GM19035 (cell line): ENCODE results near the gene ACTL6B.
"Not testable (repeated sequence)": the region's sequence is repeated elsewhere in the genome, so short reads cannot be mapped to it uniquely, and the experiment has no call there.

ENCODE experiments used
- ATAC-seq: cut with Tn5 transposase; IDR thresholded peaks from one replicate; pipeline ENCODE4 v1.9.1; 2021; ENCODE audit not compliant: unreplicated experiment

Gene ACTL6B

DNA sequence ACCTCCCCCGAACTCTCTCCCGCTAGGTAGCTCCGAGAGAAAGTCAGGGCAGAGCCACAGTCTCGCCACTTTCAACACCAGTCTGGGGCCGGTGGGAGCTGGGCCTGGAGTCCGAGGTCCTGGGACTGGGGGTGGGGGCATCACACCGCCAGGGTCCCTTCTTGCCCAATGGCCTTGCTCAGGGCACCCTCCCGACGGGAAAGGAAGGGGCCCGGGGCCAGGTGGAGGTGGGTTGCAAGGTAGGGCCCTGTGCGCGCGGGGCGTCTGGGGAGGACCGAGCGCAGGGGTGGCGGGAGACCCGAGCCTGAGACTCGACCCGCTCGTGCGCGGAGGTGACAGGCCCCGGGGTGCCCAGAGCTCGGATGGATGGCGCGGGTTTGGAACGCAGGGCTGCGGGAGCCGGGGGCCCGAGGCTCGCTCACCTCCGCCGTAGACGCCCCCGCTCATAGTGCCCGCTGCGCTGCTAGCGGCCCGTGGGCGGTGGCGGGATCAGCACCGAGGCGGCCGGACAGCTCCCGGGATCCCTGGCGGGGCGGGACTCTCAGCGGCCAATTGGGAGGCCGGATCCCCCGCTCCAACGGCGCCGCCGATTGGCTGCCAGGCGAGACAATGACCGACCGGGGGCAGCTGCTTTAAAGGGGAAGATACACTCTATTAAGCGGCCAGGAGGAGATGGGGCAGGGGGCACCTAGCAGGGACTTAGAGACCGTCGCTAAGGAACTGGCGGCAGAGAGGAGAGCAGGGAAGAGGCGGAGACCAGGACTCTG is at the start of gene ACTL6B:
Gene ACTL6B (minus strand): TSS at position 541 of the 767 bp plus-strand sequence. CDS start 94 bp downstream, at position 447.
- no peak for ATAC-seq

GRCh38 chr7:100705320-100705752 is 49.1 kb upstream of the ACTL6B start:
- peak; percentile 54 for ATAC-seq

- not testable (repeated sequence) for ATAC-seq
Observed at GRCh38 chr7:100701089-100701488, 44.8 kb upstream of the ACTL6B start.

GRCh38 chr7:100699018-100699417 is 42.8 kb upstream of the ACTL6B start:
- no peak for ATAC-seq

GRCh38 chr7:100696123-100696521 is 39.9 kb upstream of the ACTL6B start:
- ATAC-seq: no peak

DNA sequence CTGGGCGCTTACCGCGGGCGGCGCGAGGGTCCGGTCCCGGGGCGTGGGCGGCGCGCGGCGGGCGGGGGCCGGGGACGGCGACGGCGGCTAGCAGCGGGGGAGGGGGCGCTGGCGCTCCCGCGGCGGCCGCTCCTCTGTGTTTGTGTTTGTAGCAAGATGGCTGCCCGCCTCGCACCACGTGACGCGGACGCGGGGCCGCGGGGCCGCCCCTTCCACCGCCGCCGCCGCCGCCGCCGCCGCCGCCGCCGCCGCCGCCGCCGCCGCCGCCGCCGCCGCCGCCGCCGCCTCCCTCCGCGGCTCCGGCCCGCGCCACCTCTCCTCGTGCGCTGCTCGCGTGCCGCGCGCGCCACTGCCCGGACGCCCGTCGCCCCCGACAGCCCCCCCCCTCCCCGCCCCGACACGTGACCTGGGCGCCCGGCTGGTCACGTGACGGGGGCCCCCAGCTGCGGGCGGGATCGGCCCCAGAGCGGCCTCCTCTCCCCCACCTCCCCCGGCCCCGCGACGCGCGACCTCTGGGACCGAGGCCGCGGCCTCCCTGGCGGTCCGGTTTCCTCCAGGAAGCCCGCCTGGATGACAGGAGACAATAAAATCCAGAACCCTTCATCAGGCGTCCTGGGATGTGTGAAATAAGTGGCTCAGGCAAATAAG is 38.0 kb upstream of the ACTL6B start, which contains the start of gene GIGYF1:
Gene GIGYF1 (minus strand): TSS at position 153 of the 648 bp plus-strand sequence. CDS start 6,012 bp downstream, outside the sequence.
- ATAC-seq: peak; percentile 64

DNA sequence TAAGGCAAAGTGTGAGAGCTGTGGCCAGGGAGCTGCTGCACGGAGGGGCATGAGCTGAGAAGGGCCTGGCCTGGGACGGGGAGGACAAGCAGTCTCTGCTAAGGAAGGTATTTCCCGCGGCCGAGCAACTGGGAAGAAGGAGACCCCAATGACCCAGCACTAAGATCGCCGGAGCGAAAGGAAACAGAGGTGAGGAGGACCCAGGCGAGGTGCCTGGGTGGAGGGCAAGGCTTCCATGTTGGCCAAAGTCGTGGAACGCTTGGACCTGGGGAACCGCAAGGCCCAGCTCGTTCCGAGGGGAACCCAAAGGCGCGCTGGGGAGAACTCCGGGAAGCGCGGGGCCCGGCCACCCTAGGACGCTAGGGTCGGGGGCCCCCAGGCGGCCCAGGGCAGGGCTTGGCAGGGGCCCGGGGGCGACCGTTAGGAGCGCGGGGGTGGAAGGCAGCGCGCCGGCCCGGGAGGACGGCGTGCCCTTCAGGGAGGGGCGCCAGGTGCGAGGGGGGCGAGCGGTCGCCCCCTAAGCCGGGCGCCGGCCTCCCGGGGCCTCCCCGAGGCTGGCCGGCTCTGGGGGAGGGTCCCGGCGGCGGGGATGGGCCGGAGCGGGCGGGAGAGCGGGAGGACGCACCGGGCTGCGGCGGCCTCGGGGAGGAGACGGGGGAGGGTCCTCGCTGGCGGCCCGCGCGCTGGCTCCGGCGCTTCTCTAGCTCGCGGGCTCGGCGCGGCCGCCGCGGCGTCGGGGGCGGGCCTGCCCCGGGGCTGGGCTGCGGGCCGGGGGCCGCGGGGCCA is 37.3 kb upstream of the ACTL6B start:
- peak; percentile 36 for ATAC-seq

GRCh38 chr7:100692578-100692961 is 36.3 kb upstream of the ACTL6B start:
- no peak for ATAC-seq

DNA sequence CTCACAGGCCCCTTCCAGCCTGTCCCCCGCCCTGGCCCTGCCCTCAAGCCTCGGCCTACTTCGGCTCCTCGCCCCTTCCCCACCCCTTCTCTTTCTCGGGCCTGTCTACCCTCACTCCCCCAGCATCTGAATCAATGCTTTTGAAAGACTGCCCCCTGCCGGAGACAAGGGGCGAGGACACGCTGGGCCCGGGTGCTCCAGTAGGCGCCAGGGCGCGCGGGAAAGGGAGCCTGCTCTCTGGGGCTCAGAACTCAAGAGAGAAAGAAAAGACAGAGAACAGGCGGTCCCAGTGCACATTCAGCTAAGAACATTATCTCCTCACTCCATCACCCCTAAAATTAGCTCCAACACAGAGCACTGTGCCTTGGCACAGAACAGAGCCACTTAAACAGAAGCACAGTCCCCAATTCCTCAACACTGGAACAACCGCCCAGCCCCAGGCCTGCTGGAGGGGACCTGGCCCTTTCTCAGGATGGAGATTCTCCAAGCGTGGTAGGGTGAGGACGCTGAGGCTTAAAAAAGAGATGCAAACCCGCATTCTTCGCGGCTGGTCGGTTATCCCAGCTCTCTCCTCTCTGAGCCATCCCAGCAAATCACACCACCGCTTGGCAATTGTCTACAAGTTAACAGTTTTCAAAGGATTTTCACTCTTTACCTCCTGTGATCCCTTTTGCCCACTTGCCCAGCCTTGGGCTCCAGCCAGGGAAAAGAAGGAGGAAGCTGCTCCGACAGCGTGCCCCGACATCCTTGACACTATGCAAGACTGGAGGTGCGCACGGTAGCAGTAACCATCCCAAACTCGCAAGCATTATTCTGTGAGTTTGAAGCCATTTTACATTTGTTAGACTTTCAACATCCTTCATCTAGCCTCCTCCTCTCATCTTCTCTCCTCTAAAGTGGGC is 35.7 kb upstream of the ACTL6B start:
- no peak for ATAC-seq

DNA sequence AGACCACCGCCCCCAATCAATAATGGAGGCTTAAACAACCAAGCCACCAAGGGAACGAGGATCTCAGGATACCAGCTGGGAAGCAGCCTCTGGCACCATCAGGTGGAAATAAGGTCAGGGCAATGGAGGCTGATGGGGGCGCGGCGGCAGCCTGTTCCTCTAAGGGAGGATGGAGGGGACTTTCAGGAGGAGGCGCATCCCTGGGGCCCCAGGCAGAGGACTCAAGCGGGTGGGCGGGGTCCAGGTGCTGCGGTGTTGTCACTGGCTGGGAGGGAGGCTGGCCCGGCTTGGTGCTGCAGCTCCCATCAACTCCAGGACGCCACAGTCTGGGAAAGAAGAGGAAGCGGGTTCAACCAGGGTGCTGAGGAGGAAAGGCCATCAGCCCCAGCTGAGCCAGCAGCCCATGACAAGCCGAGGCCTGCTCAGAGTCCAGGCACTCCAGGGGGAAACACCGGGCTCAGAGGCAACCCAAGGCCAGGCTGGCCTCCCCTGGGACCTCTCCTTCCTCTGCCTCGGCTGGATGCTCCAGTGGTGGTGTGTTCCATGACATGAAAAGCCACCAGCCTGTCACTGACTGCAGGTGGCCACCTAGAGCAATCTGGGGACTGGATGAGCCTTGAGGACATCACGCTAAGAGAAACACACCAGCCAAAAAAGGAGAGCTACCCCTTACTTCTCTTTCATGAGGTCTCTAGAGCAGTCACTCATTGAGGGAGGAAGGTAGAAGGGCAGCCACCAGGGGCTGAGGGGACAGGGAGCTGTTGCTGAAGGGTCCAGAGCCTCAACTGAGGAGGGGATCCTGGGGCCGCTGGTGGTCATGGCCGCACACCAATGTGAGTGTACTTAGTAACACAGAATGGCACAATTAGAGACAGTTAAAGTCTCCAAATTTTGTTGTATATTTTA is 33.2 kb upstream of the ACTL6B start:
- no peak for ATAC-seq

GRCh38 chr7:100688326-100688860 is 32.1 kb upstream of the ACTL6B start:
- ATAC-seq: no peak

- no peak for ATAC-seq
Observed at GRCh38 chr7:100687751-100688300, 31.6 kb upstream of the ACTL6B start.

GRCh38 chr7:100687261-100687660 is 31.0 kb upstream of the ACTL6B start:
- ATAC-seq: no peak

DNA sequence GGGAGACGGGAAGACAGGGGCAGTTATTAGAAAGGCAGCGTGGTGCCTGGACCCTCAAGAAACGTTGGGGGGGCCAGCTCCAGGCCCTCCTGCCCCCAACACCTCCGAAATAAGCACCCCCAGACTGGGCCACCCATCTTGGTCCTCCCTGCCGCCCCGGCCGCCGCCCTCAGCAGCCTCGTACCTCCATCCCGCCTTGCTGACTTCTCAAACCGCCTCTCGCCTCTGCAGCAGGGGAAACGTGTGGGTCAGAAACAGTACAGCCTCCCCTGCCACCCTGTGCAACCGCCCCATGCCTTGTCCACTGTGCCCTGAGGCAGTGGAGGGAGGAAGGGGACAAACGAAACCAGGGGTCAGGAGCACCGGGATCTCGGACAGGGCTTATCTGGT is 30.6 kb upstream of the ACTL6B start:
- ATAC-seq: no peak

GRCh38 chr7:100686201-100686821 is 30.1 kb upstream of the ACTL6B start:
- ATAC-seq: no peak

DNA sequence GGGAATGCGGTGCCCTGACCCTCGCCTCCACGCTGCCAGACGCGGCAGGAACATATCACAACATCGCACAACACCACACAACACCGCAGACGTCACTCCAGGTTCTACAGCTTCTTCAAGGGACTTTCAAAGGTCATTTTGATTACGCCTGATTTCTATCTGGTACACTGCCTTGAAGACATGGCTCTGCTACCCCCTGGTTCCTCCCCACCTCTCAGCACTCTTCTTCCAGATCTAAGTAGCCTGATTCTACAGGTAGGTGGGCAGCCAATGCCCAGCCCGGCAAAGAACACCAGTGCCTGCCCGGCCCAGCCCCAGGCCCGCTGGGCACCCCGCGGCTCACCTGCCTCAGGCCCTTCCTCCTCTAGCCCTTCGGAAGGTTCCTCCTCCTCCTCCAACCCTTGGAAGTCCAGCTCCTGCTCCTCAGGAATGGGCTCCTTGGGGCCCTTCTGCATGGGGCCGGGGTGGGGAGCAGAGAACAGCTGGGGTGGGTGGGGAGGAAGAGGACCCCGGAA is 29.4 kb upstream of the ACTL6B start:
- no peak for ATAC-seq

DNA sequence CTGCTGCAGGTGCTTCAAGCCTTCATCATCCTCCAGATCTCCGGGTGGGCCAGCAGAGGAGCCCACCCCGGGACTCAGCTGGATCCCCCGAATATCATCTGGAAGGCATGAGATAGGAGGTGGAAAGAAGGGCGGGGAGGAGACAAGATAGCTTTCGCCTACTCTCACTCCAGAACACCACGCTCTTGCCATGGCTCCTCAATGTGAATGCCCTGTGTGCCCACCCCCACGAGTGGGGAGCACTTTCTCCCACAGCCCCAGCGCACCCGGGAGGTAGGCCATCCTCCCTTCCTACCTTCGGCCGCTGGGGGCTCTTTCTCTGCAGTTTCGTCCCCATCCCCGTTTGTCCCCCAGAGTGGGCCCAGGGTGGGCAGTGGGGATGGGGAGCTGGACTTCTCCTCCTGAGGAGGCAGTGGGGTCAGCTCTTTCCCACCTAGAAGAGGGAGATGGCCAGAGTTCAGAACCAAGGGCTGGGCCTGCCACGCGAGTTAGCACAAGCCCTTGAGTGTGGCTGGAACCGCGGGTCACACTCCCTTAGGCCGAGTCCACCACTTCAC is 28.9 kb upstream of the ACTL6B start:
- ATAC-seq: no peak

DNA sequence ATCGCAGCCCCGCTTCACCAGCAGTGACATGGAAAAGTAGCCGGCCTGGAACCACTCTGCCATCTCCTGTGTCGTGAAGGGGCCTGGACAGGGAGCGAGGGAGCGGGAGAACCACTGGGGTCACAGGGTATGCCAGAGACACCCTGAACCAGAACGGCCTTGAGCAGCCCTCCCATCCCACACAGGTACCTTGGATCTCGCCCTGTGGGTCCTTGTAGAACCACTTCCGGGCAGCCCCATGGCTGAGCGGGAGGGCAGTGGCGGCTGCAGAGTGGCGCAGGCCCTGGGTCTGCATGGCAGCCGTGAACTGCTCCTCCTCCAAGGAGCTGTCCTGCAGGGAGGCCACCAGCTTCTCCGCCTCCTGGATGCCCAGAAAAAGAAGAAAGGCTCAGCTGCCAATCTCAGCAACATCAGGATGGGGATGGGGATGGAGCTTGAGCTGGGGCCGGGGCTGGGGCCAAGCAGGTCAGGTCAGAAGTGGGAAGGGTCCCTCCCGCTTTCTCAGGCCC is 28.3 kb upstream of the ACTL6B start:
- no peak for ATAC-seq
